Activated CD4-positive, alpha-beta T cell treated with anti-CD3 and anti-CD28 coated beads, Interleukin-2, amount 50 U/mL, for 16 hours (primary cell): ENCODE results near the gene CD55.
"Not testable (repeated sequence)": the region's sequence is repeated elsewhere in the genome, so short reads cannot be mapped to it uniquely, and the experiment has no call there.

Experiments used
- DNase-seq: peaks from one replicate; pipeline ENCODE4 v3.0.0-alpha.2; 2020

The CD55 gene

DNA sequence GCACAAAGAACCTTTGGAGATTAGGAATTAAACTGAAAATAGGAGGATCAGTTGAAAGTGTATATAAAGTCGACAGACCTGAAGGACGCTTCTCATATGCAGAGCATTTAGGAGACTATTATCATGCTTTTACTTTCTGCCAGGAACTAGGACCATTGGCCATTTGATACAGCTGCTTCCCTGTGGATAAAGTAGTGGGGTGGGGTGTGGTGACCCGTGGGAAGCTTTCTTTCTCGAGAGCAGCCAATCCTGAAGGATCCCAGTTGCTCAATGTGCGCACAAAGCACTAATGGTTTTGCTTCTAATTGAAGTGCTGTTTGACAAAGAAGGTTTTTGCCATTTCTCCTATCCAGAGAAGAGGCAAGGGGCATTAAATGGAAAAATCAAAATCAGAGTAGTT, 14.9 kb upstream of the CD55 start:
- DNase-seq, result no peak

GRCh38 chr1:207308451-207309190, 12.9 kb upstream of the CD55 start:
- DNase-seq, result no peak

- no peak for DNase-seq
Measured at GRCh38 chr1:207309745-207310273, 11.7 kb upstream of the CD55 start.

DNA sequence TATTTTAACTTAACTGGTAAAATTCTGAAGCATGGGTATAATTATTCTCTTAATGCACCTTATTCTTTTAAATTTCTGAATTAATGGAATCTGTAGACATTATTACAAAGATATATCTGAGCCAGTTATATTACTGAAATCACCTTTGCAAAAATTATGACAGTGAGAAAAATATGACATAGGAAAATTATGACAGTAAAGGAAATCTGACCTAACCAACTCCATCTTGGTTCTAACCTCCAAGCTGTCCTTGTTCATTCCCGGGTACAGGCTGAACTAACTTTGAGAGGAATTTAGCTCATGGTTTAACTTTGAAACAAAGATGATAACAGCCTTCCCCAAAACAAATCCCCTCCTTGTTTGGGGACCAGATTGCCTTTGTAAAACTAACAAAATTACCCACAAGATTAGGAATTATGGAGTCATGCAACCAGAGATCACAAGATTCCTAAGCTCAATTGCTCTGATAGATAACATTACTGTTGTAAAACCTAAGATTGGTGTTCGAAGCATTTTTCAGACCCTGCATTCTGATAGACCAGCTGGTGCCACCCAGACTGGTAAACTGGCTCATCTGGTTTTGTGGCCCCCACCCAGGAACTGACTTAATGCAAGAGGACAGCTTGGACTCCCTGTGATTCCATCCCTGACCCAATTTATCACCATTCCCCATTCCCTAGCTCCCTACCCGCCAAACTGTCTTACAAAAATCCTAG, 9.4 kb upstream of the CD55 start:
- DNase-seq, result no peak

DNA sequence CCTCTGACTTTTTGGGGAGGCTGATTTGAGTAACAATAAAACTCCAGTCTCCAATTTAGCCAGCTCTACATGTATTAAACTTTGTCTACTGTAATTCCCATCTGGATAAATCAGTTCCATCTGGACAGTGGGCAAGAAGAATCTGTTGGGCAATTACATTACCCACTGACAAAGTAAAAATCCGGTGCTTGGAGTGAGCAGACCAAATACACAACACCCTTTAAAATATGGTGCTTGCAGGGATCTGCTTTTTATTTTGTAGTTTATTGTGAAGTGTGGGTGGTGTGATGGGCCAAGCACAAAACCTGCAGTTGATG, 8.9 kb upstream of the CD55 start:
- no peak for DNase-seq

DNA sequence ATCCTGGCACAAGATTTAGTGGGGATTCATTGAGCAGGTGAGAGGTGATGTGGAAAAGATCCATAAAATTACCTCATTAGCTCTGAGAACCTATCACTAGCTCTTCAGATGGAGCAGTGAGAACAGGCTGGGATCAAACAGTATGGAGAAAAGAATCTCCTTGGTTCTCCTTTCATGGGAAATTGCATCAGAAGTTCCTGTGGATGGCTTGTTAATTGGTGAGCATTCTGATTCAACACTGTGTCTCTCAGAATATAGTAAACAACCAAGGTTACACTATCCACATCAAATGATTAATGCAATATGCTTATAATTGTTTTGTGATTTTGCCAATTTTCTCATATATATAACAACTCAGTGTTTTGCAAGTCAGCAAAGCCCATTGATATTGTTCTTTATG, 8.3 kb upstream of the CD55 start:
- no peak for DNase-seq

- no peak for DNase-seq
Measured at GRCh38 chr1:207314816-207315215, 6.7 kb upstream of the CD55 start.

GRCh38 chr1:207315435-207315834, 6.0 kb upstream of the CD55 start:
- DNase-seq, result no peak

DNA sequence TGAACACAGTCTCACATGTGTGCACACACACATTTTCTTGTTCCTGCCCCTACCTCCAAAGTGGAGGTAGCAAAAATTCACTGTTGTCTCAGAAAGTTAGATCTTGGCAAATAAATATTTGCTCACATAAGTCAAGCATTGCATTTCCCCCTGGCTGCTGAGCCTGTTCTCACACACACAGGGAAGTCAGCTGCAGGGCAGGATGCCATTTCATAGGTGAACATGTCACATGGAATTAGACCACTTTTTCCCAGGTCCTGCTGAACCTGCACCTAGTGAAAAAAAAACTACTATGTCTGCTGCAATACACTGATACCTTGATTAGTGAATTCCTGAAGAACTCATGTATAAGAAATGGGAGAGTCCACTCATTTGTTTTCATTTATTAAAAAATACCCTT, 5.3 kb upstream of the CD55 start:
- no peak for DNase-seq

DNA sequence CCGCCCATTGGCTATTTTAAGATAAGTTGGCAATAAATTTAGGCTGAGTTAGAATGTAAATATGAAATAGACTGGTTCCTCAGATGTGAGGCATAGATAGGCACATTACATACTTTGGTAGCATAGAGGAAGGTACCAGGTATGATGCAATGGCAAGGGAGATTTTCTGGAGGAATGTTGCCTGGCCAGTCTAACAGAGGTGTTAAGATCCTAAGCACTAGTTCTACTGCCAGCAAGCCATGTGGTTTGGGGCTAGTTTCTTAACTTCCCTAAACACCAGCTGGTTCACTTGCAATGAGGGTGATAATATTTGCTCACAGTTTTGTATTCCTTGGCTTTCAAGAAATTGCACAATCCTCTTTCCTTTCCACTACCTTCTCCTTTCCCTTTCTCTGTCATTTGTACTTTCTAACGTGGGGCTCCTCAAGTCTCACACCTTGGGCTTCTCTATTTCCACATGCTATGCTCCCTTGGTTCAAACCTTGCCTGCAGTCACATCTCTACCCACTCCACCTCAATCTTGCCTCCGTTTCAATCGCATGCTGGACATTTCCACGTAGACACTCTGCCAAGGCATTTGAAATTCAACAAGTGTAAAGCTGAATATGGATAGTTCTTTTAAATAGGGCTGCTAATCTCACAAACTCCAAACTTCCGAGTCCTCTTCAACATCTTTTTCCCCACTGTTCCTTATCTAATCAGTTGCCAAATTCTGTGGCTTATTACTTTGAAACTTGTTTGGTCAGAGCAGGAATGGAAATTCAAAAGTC, 4.7 kb upstream of the CD55 start:
- no peak for DNase-seq

GRCh38 chr1:207317561-207317960, 3.9 kb upstream of the CD55 start:
- DNase-seq, result no peak

- no peak for DNase-seq
Measured at GRCh38 chr1:207318072-207318619, 3.3 kb upstream of the CD55 start.

- DNase-seq, result no peak
Measured at GRCh38 chr1:207319199-207319598, 2.3 kb upstream of the CD55 start.

DNA sequence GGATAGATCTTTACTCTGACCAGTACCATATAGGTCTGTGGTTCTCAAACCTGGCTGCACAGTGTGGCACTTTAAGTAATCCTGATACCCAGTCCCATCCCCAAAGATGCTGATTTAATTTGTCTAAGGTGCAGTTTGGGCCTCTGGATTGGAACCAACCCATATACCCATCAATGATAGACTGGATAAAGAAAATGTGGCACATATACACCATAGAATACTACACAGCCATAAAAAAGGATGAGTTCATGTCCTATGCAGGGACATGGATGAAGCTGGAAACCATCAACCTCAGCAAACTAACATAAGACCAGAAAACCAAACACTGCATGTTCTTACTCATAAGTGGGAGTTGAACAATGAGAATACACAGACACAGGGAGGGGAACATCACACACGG, 1.4 kb upstream of the CD55 start:
- DNase-seq, result not testable (repeated sequence)

DNA sequence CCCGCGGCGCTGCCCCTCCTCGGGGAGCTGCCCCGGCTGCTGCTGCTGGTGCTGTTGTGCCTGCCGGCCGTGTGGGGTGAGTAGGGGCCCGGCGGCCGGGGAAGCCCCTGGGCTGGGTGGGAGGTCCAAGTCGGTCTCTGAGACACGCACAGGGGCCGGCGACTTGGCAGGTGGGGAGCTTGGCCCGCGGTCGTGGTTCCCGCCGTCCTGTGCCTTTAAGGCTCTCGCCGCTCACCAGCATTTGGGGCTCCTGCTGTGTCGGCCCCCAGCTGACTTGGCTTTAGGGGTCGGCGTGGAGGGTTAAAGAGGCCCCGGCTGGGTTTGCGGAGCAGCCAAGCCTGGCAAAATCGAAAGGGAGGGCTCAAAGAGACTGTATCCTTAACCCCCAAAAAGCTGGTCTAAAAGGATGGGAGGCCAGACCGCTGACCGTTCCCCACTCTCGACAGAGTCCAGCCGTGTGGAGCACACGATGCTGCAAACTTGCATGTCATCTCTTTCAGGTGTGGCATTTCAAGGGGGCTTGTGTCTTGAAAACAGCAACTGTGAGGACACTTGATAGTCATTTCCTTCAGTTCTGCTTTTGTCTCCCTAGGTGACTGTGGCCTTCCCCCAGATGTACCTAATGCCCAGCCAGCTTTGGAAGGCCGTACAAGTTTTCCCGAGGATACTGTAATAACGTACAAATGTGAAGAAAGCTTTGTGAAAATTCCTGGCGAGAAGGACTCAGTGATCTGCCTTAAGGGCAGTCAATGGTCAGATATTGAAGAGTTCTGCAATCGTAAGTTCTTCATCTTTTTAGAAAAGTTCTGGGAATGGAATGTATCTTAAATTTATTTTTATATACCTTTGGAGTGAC, 540 bp downstream of the CD55 start:
- peak; percentile 12 for DNase-seq

DNA sequence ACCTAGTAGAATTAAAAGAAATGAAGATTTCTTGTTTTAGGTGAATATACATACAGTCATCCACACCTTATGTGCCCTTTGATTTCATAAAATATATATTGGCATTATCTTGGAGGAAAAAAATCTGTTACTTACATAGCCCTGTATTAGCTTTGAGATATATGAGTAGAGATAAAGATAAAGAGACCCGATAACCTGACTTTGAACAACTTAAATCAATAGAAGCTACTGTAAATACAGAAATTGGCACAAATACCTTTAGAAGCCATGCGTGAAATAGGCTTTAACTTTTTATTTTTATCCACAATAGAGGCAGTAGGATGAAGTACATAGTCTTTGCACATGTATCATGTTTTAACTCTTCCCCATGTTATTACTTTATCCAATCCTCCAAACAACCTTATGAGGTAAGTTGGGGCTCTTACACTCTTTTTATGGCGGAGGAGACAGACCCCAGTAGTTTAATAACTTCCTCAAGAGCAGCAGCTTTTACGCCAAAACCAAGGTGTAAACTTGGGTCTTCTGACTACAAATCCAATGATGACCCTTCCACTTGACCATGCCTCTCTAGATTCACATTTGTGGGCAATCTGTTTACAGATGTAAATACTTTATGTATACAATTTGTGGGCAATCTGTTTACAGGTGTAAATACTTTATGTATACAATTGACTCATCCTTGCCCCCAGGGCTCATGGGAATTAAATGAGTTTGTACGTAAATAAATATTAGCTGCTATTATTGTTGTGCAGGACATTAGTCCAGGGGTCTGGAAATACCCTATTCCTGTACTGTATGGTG, 2.1 kb downstream of the CD55 start:
- no peak for DNase-seq

- DNase-seq, result no peak
Measured at GRCh38 chr1:207328004-207328403, 6.5 kb downstream of the CD55 start.

GRCh38 chr1:207328908-207329440, 7.5 kb downstream of the CD55 start:
- no peak for DNase-seq

- DNase-seq, result no peak
Measured at GRCh38 chr1:207329469-207329868, 8.0 kb downstream of the CD55 start.

- no peak for DNase-seq
Measured at GRCh38 chr1:207330011-207330710, 8.7 kb downstream of the CD55 start.
